Right cardiac atrium (tissue), 5 donors: ENCODE results near the gene ATP2B2. TPM values are rescaled to one million over a fixed set of nuclear protein-coding genes. Genes with fewer than 3 reads are reported as not detected.

Source experiments
- ATAC-seq, 2 donors: fragments of 200-7000 bp; cut with Tn5 transposase; one replicate each; pipeline versions ENCODE4 v1.8.0 to v1.9.1; 2020; ENCODE audit warnings: moderate library complexity in 2 of 2, mild to moderate bottlenecking in 1 of 2
- DNase-seq, 3 donors: peaks; one replicate each; pipeline ENCODE4 v3.0.0-alpha.2; 2020
- H3K27ac ChIP-seq: one replicate; pipeline ENCODE4 v1.5.1; 2013; ENCODE audit warnings: mild to moderate bottlenecking, low read length, control low read depth, moderate library complexity
- H3K27me3 ChIP-seq: one replicate; pipeline ENCODE4 v1.6.1; 2013; ENCODE audit not compliant: control insufficient read depth, insufficient read depth
- H3K4me1 ChIP-seq: one replicate; pipeline ENCODE4 v1.6.1; 2013; ENCODE audit warnings: low read length; ENCODE audit not compliant: control insufficient read depth, insufficient read depth
- H3K4me3 ChIP-seq: one replicate; pipeline ENCODE4 v1.5.1; 2013; ENCODE audit warnings: low read length, control low read depth
- H3K9me3 ChIP-seq: one replicate; pipeline ENCODE4 v1.6.1; 2013; ENCODE audit warnings: low read length; ENCODE audit not compliant: control insufficient read depth
- WGBS: extraction: QIAGEN DNeasy Blood & Tissue Kit; methylation state at CpG from one replicate; pipeline ENCODE4 v1.1.7; 2013; 5-methylcytosine and 5-hydroxymethylcytosine counted together
- intact Hi-C, 4 donors: fragments of 100-400 bp; cut with DNase I; formaldehyde crosslinking; loops; one replicate each; pipeline versions ENCODE4 v1.11.0 to v1.14.0; 2022 to 2023
- polyA plus RNA-seq: library from polyadenylated mRNA; stranded (reverse); fragments of 200-250 nt; gene quantifications from one replicate; pipeline ENCODE4 v1.2.3, GENCODE V29; 2013
- total RNA-seq, 4 donors: library from RNA; stranded (reverse); fragmentation: NEBNext Ultra II Directional; extraction: Animal tissue kit (Norgen Biotek cat#: 25700); gene quantifications; one replicate each; pipeline ENCODE4 v1.2.1, GENCODE V29; 2021
- donor health status: healthy with polysubstance abuse.
- donor health status: DM: no; HTN: yes; CAD: no.
- donor health status: DM: no; HTN: no; CAD: no.
- donor health status: DM: no; HTN: yes; CAD: no; lungs with severe emphysema.
- donor health status: DM: yes; HTN: yes; CAD: no.

The ATP2B2 gene
- total and polyA plus RNA-seq, 5 donors: 0.14 to 0.36 (median 0.20) TPM

GRCh38 chr3:10454907-10455544 is 50.4 kb downstream of the ATP2B2 start:
- H3K4me1 ChIP-seq: no peaks in the 10 kb centered on the region
- no peak overlapping the region for H3K4me3 ChIP-seq
- ATAC-seq (no peak), DNase-seq (no peak)
- H3K27ac ChIP-seq: no peak overlapping the region
- H3K27me3 ChIP-seq: no peaks in the 10 kb centered on the region
- H3K9me3 ChIP-seq: no peaks in the 10 kb centered on the region
- WGBS: 2% methylated on average over 1 of the region's 1 CpG
- intact Hi-C loops: no loop called here

- H3K27me3 ChIP-seq: no peaks in the 10 kb centered on the region
- 52% methylated on average over 7 of the region's 7 CpGs for WGBS
- H3K9me3 ChIP-seq: no peaks in the 10 kb centered on the region
- no peak overlapping the region for H3K27ac ChIP-seq
- H3K4me3 ChIP-seq: no peak overlapping the region
- DNase-seq: no peak
- no peaks in the 10 kb centered on the region for H3K4me1 ChIP-seq
- intact Hi-C loops: no loop called here
- ATAC-seq: no peak
Measured at GRCh38 chr3:10453431-10454163, 51.8 kb downstream of the ATP2B2 start.

DNA sequence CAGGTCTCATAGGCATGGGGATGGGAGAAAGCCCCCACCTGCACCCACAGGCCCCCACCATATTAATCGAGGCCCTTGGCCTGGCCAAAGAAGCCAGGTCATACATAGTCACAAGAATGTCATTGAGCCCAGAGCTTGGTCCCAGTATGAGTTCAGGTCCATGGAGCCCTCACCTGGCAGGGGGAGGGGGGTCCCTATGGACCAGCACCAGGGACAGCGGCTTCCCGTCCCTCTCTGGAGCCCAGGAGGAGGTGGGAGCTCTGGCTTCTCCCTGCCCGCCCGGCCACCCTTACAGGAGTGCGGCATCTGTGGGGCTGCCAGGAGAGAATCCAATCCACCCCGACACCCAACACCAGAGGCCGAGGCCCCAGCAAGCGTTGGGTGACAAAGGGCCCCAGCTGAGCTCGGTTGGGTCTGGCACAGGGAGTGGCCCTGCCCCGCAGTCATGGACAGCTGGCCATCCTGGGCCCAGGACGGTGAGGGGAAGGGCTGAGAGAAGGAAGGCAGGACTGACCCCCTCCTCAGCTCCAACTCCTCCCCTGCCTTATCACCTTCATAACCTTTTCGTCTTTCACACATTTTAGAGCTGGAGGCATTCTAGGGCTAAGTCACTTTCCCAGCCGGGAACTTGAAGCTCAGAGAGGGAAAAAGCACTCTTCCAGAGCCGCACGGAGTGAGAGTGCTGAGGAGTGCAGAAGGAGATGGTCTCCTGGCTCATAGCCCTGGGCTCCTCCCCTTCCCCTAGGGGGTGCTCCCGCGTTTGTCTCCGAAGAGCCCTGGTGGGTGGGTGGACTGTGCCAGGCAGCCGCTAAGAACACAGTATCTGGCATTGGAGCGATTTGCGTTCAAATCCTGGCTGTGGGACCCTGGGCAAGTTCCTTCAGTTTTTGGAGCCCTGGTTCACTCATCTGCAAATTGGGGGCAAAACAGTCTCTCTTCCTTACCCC is 54.6 kb downstream of the ATP2B2 start:
- DNase-seq (no peak), ATAC-seq (no peak)
- no peaks in the 10 kb centered on the region for H3K27me3 ChIP-seq
- no peaks in the 10 kb centered on the region for H3K4me1 ChIP-seq
- intact Hi-C loops: no loop called here
- WGBS: 49% methylated on average over 22 of the region's 22 CpGs
- no peak overlapping the region for H3K27ac ChIP-seq
- H3K9me3 ChIP-seq: no peaks in the 10 kb centered on the region
- H3K4me3 ChIP-seq: no peak overlapping the region

GRCh38 chr3:10449436-10449835 is 56.0 kb downstream of the ATP2B2 start:
- no peak for ATAC-seq
- DNase-seq: no peak
- intact Hi-C loops: no loop called here
- H3K27me3 ChIP-seq: no peaks in the 10 kb centered on the region
- H3K4me3 ChIP-seq: no peak overlapping the region
- 88% methylated on average over 18 of the region's 18 CpGs for WGBS
- H3K9me3 ChIP-seq: no peaks in the 10 kb centered on the region
- no peaks in the 10 kb centered on the region for H3K4me1 ChIP-seq
- H3K27ac ChIP-seq: no peak overlapping the region

- Histone ChIP-seq H3K9me3 (no peaks in the 10 kb centered on the region), H3K4me3 (no peak overlapping the region), H3K27me3 (no peaks in the 10 kb centered on the region), H3K27ac (no peak overlapping the region), H3K4me1 (no peaks in the 10 kb centered on the region)
- intact Hi-C loops: no loop called here
- ATAC-seq: no peak
- WGBS: 78% methylated on average over 3 of the region's 3 CpGs
- no peak for DNase-seq
Measured at GRCh38 chr3:10448544-10448943, 56.8 kb downstream of the ATP2B2 start.

DNA sequence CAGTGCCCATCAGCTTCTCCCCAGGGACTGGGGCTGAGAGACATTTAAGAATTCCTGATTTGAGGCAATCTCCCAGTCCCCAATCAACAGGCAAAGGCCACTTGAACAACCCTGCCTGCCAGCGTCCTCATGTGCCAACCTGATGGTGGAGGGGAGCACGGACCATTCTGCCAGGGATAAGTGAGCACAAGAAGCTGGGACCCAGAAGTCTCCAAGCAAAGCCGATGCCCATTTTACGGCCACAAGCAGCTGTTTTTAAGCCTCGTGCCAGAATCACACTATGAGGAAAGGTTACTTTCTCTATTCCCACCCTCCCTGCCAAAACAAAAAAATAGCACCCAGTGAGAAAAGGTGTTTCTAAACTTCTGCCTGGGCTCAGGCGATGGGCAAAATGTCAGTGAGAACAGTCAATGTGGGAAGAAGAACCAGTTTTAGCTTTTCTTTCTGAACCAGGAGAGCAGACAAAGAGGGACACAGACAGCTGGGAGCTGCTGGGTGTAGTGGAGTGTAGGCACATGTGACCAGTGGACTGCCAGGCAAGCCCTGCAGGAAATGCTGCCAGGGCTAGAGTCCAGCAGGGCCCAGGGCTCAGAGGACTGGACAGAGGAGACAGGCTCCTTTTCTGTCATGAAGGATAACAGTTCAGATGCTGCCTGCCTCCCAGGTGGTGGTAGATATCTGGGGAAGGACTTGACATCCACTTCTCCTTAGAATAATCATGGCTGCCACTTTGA is 57.7 kb downstream of the ATP2B2 start:
- H3K27ac ChIP-seq: no peak overlapping the region
- no peaks in the 10 kb centered on the region for H3K9me3 ChIP-seq
- WGBS: 73% methylated on average over 6 of the region's 6 CpGs
- H3K27me3 ChIP-seq: no peaks in the 10 kb centered on the region
- H3K4me1 ChIP-seq: no peaks in the 10 kb centered on the region
- DNase-seq: no peak
- no peak overlapping the region for H3K4me3 ChIP-seq
- no peak for ATAC-seq
- intact Hi-C loops: no loop called here

DNA sequence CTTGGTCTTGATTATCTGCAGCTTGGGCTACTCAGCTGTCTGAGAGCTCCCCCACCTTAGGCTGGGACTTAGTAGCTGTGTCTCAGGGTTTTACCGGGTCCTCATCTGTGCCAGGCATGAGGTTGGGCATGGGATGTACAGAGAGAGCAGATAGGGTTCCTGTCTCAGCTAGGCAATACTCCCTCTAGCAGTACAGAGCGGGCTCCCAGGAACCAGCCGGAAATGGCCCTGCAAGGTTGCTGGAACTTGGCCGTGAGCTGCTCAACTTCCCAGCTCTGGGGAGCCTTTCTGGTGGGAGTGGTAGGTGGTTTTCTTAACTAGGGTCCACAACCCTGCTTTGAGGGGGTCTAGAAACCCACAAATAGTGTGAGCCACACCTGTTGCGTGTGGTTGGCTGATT is 58.3 kb downstream of the ATP2B2 start:
- no peak overlapping the region for H3K27ac ChIP-seq
- 68% methylated on average over 5 of the region's 5 CpGs for WGBS
- intact Hi-C loops: no loop called here
- H3K4me1 ChIP-seq: no peaks in the 10 kb centered on the region
- DNase-seq (no peak), ATAC-seq (no peak)
- H3K27me3 ChIP-seq: no peaks in the 10 kb centered on the region
- H3K4me3 ChIP-seq: no peak overlapping the region
- H3K9me3 ChIP-seq: no peaks in the 10 kb centered on the region

DNA sequence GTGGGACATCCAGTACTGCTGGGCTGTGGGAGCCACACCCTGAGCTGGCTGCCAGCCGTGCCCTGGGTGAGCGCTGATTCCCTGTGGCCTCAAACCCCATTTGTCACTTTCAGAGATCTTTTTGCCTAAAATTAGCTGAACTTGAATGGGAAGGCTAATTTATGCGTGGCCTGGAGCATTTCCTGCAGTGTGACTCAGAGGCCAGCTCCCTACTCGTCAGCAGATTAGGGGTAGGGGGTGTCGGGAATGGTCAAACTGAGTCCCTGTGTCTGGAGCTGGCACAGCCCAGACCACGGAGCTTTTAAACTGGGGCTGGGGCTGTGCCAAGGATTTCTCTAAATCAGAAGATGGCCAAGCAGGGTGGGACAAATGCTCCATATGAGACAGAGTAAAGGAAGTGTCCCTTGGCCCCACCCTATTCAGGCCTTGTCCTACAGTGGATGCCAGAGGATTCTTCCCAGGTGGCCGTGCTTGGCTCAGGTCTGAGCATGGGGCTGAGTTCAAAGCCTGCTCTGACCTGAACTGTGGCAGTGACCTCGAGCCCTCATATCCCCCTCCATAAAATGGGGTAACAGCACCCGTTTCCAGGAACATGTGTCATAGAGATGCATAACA is 59.7 kb downstream of the ATP2B2 start:
- Histone ChIP-seq H3K4me1 (no peaks in the 10 kb centered on the region), H3K27me3 (no peaks in the 10 kb centered on the region), H3K4me3 (no peak overlapping the region), H3K27ac (no peak overlapping the region), H3K9me3 (no peaks in the 10 kb centered on the region)
- WGBS: 49% methylated on average over 9 of the region's 9 CpGs
- intact Hi-C loops: no loop called here
- no peak for DNase-seq
- ATAC-seq: no peak

GRCh38 chr3:10444511-10444910 is 60.9 kb downstream of the ATP2B2 start:
- DNase-seq: no peak
- H3K27ac ChIP-seq: no peak overlapping the region
- intact Hi-C loops: no loop called here

DNA sequence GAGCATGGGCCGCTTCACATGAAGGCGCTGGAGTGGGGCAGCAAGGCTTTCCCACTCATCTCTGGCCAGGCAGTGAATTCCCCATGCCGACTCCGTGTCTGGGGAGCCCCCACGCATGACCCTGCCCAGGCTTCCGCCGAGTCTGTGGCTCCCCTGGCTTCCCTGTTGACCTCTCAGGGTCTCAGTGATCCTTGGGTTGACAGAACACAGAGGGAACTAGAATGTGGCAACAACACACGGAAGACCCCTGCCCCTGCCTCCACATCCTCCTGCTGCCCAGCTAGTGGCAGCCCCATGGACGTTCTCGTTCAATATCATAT is 61.3 kb downstream of the ATP2B2 start:
- no peak overlapping the region for H3K27ac ChIP-seq
- 83% methylated on average over 10 of the region's 10 CpGs for WGBS

More at GRCh38 chr3:10444511-10444910, 60.9 kb downstream of the ATP2B2 start:
- H3K4me3 ChIP-seq: no peak overlapping the region
- no peak for ATAC-seq
- no peaks in the 10 kb centered on the region for H3K4me1 ChIP-seq
- no peaks in the 10 kb centered on the region for H3K27me3 ChIP-seq
- 50% methylated on average over 10 of the region's 10 CpGs for WGBS
- no peaks in the 10 kb centered on the region for H3K9me3 ChIP-seq

More for the DNA sequence above, 61.3 kb downstream of the ATP2B2 start:
- ATAC-seq: no peak
- H3K4me3 ChIP-seq: no peak overlapping the region
- H3K27me3 ChIP-seq: no peaks in the 10 kb centered on the region
- intact Hi-C loops: no loop called here
- H3K9me3 ChIP-seq: no peaks in the 10 kb centered on the region
- DNase-seq: no peak
- H3K4me1 ChIP-seq: no peaks in the 10 kb centered on the region
